ENCODE results near the gene TYRO3.
A peak's percentile ranks its signal among the peaks of the same experiment; 100 is the strongest.

The TYRO3 gene

GRCh38 chr15:41559239-41559782, 299 bp downstream of the TYRO3 start:
- no peaks in the 10 kb centered on the region for H3K9me3 Mint-ChIP-seq
- peaks cover 9% of the 10 kb centered on the region for H3K36me3 Mint-ChIP-seq (ENCODE audit: insufficient read depth)
- peaks cover 29% of the 10 kb centered on the region for H3K27me3 Mint-ChIP-seq
- peaks cover 24% of the 10 kb centered on the region for H3K4me1 Mint-ChIP-seq
- ATAC-seq (replicated peaks; ENCODE audit: extremely low read depth, poor library complexity, severe bottlenecking) (no peak), DNase-seq (ENCODE audit: low spot score in 2 of 2) (no peak)
- H3K4me3 Mint-ChIP-seq, result peak overlapping the region; percentile 85
- peak overlapping the region; percentile 30 for H3K27ac Mint-ChIP-seq (ENCODE audit: low read depth)

GRCh38 chr15:41560572-41560874, 1.5 kb downstream of the TYRO3 start:
- ATAC-seq (replicated peaks; ENCODE audit: extremely low read depth, poor library complexity, severe bottlenecking) (no peak), DNase-seq (ENCODE audit: low spot score in 2 of 2) (no peak)
- Mint-ChIP-seq H3K36me3 (ENCODE audit: insufficient read depth) (peaks cover 9% of the 10 kb centered on the region), H3K27me3 (peaks cover 29% of the 10 kb centered on the region), H3K4me1 (peaks cover 18% of the 10 kb centered on the region), H3K9me3 (no peaks in the 10 kb centered on the region), H3K4me3 (peak overlapping the region; percentile 85), H3K27ac (ENCODE audit: low read depth) (no peak overlapping the region)

GRCh38 chr15:41561104-41561776, 2.2 kb downstream of the TYRO3 start:
- H3K4me3 Mint-ChIP-seq, result no peak overlapping the region
- peaks cover 29% of the 10 kb centered on the region for H3K27me3 Mint-ChIP-seq
- ATAC-seq (replicated peaks; ENCODE audit: extremely low read depth, poor library complexity, severe bottlenecking), result no peak

GRCh38 chr15:41561777-41562145, 2.7 kb downstream of the TYRO3 start:
- peaks cover 9% of the 10 kb centered on the region for H3K36me3 Mint-ChIP-seq (ENCODE audit: insufficient read depth)
- ATAC-seq (replicated peaks; ENCODE audit: extremely low read depth, poor library complexity, severe bottlenecking) (no peak), DNase-seq (ENCODE audit: low spot score in 2 of 2) (no peak)
- no peak overlapping the region for H3K4me3 Mint-ChIP-seq
- peaks cover 18% of the 10 kb centered on the region for H3K4me1 Mint-ChIP-seq
- no peak overlapping the region for H3K27ac Mint-ChIP-seq (ENCODE audit: low read depth)
- H3K27me3 Mint-ChIP-seq, result peaks cover 29% of the 10 kb centered on the region
- H3K9me3 Mint-ChIP-seq, result no peaks in the 10 kb centered on the region

More at GRCh38 chr15:41561104-41561776, 2.2 kb downstream of the TYRO3 start:
- Mint-ChIP-seq H3K27ac (ENCODE audit: low read depth) (no peak overlapping the region), H3K4me1 (peaks cover 18% of the 10 kb centered on the region), H3K9me3 (no peaks in the 10 kb centered on the region), H3K36me3 (ENCODE audit: insufficient read depth) (peaks cover 9% of the 10 kb centered on the region)
- DNase-seq (ENCODE audit: low spot score in 2 of 2), result no peak

- H3K27me3 Mint-ChIP-seq, result peaks cover 29% of the 10 kb centered on the region
- DNase-seq (ENCODE audit: low spot score in 2 of 2) (no peak), ATAC-seq (replicated peaks; ENCODE audit: extremely low read depth, poor library complexity, severe bottlenecking) (no peak)
- peaks cover 9% of the 10 kb centered on the region for H3K36me3 Mint-ChIP-seq (ENCODE audit: insufficient read depth)
- H3K9me3 Mint-ChIP-seq, result no peaks in the 10 kb centered on the region
- no peak overlapping the region for H3K27ac Mint-ChIP-seq (ENCODE audit: low read depth)
- H3K4me1 Mint-ChIP-seq, result peaks cover 18% of the 10 kb centered on the region
- no peak overlapping the region for H3K4me3 Mint-ChIP-seq
Measured at GRCh38 chr15:41562244-41562643, 3.2 kb downstream of the TYRO3 start.

GRCh38 chr15:41562784-41563198, 3.8 kb downstream of the TYRO3 start:
- DNase-seq (ENCODE audit: low spot score in 2 of 2), result no peak
- Mint-ChIP-seq H3K9me3 (no peaks in the 10 kb centered on the region), H3K4me1 (peaks cover 14% of the 10 kb centered on the region), H3K4me3 (no peak overlapping the region), H3K36me3 (ENCODE audit: insufficient read depth) (peaks cover 5% of the 10 kb centered on the region), H3K27ac (ENCODE audit: low read depth) (no peak overlapping the region), H3K27me3 (peaks cover 29% of the 10 kb centered on the region)
- ATAC-seq (replicated peaks; ENCODE audit: extremely low read depth, poor library complexity, severe bottlenecking), result no peak

- DNase-seq (ENCODE audit: low spot score in 2 of 2), result no peak
- no peaks in the 10 kb centered on the region for H3K9me3 Mint-ChIP-seq
- H3K27me3 Mint-ChIP-seq, result peaks cover 29% of the 10 kb centered on the region
- H3K27ac Mint-ChIP-seq (ENCODE audit: low read depth), result no peak overlapping the region
- peaks cover 5% of the 10 kb centered on the region for H3K4me1 Mint-ChIP-seq
- H3K4me3 Mint-ChIP-seq, result no peak overlapping the region
- no peak for ATAC-seq (replicated peaks; ENCODE audit: extremely low read depth, poor library complexity, severe bottlenecking)
- no peaks in the 10 kb centered on the region for H3K36me3 Mint-ChIP-seq (ENCODE audit: insufficient read depth)
Measured at GRCh38 chr15:41564286-41564959, 5.4 kb downstream of the TYRO3 start.

GRCh38 chr15:41564960-41565502, 6.0 kb downstream of the TYRO3 start:
- peaks cover under 1% of the 10 kb centered on the region for H3K4me1 Mint-ChIP-seq
- no peak for ATAC-seq (replicated peaks; ENCODE audit: extremely low read depth, poor library complexity, severe bottlenecking)
- peaks cover 23% of the 10 kb centered on the region for H3K27me3 Mint-ChIP-seq
- no peak overlapping the region for H3K4me3 Mint-ChIP-seq
- DNase-seq (ENCODE audit: low spot score in 2 of 2), result no peak
- H3K27ac Mint-ChIP-seq (ENCODE audit: low read depth), result no peak overlapping the region
- H3K9me3 Mint-ChIP-seq, result no peaks in the 10 kb centered on the region
- no peaks in the 10 kb centered on the region for H3K36me3 Mint-ChIP-seq (ENCODE audit: insufficient read depth)

GRCh38 chr15:41565702-41566101, 6.7 kb downstream of the TYRO3 start:
- Mint-ChIP-seq H3K27ac (ENCODE audit: low read depth) (no peak overlapping the region), H3K36me3 (ENCODE audit: insufficient read depth) (no peaks in the 10 kb centered on the region), H3K4me1 (no peaks in the 10 kb centered on the region), H3K4me3 (no peak overlapping the region), H3K27me3 (peaks cover 16% of the 10 kb centered on the region), H3K9me3 (no peaks in the 10 kb centered on the region)
- ATAC-seq (replicated peaks; ENCODE audit: extremely low read depth, poor library complexity, severe bottlenecking) (no peak), DNase-seq (ENCODE audit: low spot score in 2 of 2) (no peak)

- Mint-ChIP-seq H3K36me3 (ENCODE audit: insufficient read depth) (no peaks in the 10 kb centered on the region), H3K27ac (ENCODE audit: low read depth) (no peak overlapping the region)
Measured at GRCh38 chr15:41566121-41566885, 7.3 kb downstream of the TYRO3 start.

GRCh38 chr15:41567261-41567660, 8.2 kb downstream of the TYRO3 start:
- Mint-ChIP-seq H3K27me3 (peaks cover 13% of the 10 kb centered on the region), H3K36me3 (ENCODE audit: insufficient read depth) (no peaks in the 10 kb centered on the region), H3K9me3 (no peaks in the 10 kb centered on the region), H3K4me1 (no peaks in the 10 kb centered on the region), H3K4me3 (no peak overlapping the region), H3K27ac (ENCODE audit: low read depth) (no peak overlapping the region)
- DNase-seq (ENCODE audit: low spot score in 2 of 2) (no peak), ATAC-seq (replicated peaks; ENCODE audit: extremely low read depth, poor library complexity, severe bottlenecking) (no peak)

More at GRCh38 chr15:41566121-41566885, 7.3 kb downstream of the TYRO3 start:
- Mint-ChIP-seq H3K4me3 (no peak overlapping the region), H3K4me1 (no peaks in the 10 kb centered on the region), H3K9me3 (no peaks in the 10 kb centered on the region), H3K27me3 (peaks cover 13% of the 10 kb centered on the region)
- ATAC-seq (replicated peaks; ENCODE audit: extremely low read depth, poor library complexity, severe bottlenecking) (no peak), DNase-seq (ENCODE audit: low spot score in 2 of 2) (no peak)

- Mint-ChIP-seq H3K36me3 (ENCODE audit: insufficient read depth) (no peaks in the 10 kb centered on the region), H3K4me3 (no peak overlapping the region), H3K27me3 (peaks cover 10% of the 10 kb centered on the region), H3K4me1 (no peaks in the 10 kb centered on the region), H3K9me3 (no peaks in the 10 kb centered on the region), H3K27ac (ENCODE audit: low read depth) (no peak overlapping the region)
- no peak for DNase-seq (ENCODE audit: low spot score in 2 of 2)
- no peak for ATAC-seq (replicated peaks; ENCODE audit: extremely low read depth, poor library complexity, severe bottlenecking)
Measured at GRCh38 chr15:41567862-41568261, 8.8 kb downstream of the TYRO3 start.
